ENCODE measurements around the gene OGFOD1.
A peak's percentile ranks its signal among the peaks of the same experiment; 100 is the strongest.

OGFOD1 gene

DNA sequence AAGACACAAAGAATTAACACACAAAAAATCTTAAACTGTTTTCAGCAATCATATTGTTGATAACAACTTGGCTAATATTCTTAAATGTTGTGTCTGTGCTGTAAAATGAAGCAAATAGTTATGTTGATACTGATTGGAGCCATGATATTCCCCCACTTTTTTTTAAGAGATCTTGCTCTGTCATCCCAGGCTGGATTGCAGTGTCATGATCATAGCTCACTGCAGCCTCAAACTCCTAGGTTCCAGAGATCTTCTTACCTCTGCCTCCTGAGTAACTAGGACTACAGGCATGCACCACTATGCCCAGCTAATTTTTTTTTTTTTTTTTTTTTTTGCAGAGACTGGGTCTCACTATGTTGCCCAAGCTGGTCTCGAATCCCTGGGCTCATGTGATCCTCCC is 42.5 kb downstream of the OGFOD1 start:
- no peaks in the 10 kb centered on the region for H3K27me3 ChIP-seq (ENCODE audit: insufficient read depth, poor library complexity, severe bottlenecking)
- H3K27ac ChIP-seq (ENCODE audit: poor library complexity, severe bottlenecking): no peak overlapping the region
- no peak for DNase-seq (ENCODE audit: low spot score)
- peaks cover 61% of the 10 kb centered on the region for H3K36me3 ChIP-seq (ENCODE audit: low read depth)
- no peak overlapping the region for H3K4me3 ChIP-seq (ENCODE audit: severe bottlenecking)
- TF ChIP-seq, protein P1, sequence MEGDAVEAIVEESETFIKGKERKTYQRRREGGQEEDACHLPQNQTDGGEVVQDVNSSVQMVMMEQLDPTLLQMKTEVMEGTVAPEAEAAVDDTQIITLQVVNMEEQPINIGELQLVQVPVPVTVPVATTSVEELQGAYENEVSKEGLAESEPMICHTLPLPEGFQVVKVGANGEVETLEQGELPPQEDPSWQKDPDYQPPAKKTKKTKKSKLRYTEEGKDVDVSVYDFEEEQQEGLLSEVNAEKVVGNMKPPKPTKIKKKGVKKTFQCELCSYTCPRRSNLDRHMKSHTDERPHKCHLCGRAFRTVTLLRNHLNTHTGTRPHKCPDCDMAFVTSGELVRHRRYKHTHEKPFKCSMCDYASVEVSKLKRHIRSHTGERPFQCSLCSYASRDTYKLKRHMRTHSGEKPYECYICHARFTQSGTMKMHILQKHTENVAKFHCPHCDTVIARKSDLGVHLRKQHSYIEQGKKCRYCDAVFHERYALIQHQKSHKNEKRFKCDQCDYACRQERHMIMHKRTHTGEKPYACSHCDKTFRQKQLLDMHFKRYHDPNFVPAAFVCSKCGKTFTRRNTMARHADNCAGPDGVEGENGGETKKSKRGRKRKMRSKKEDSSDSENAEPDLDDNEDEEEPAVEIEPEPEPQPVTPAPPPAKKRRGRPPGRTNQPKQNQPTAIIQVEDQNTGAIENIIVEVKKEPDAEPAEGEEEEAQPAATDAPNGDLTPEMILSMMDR (IDR thresholded peaks at IDR 0.05; ENCODE audit: poor library complexity, severe bottlenecking): no peak
- ATAC-seq (ENCODE audit: low read depth): no peak
- H3K4me1 ChIP-seq (ENCODE audit: insufficient read depth, poor library complexity, severe bottlenecking): no peaks in the 10 kb centered on the region
- no peaks in the 10 kb centered on the region for H3K9me3 ChIP-seq (ENCODE audit: severe bottlenecking)

DNA sequence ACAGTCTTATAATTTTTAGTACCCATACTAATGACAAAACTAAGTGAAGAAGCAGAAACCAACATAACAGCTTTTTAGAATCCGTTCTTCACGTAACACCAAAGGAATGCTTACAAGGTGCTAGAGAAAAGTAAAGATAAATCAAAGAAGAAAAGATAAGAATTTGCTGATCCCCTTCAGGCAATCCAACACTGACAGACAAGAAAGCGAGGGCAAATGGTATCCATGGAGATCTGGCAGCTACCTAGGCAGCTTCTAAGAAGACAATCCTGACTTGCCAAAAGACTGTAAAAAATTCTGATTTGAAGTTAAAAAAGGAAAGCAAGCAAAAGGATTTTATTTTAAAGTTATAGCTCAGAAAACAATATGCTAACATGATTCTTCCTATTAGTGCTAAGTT is 53.8 kb downstream of the OGFOD1 start:
- Histone ChIP-seq H3K9me3 (ENCODE audit: severe bottlenecking) (no peaks in the 10 kb centered on the region), H3K4me1 (ENCODE audit: insufficient read depth, poor library complexity, severe bottlenecking) (peaks cover 7% of the 10 kb centered on the region), H3K36me3 (ENCODE audit: low read depth) (peaks cover 91% of the 10 kb centered on the region), H3K4me3 (ENCODE audit: severe bottlenecking) (no peak overlapping the region), H3K27me3 (ENCODE audit: insufficient read depth, poor library complexity, severe bottlenecking) (no peaks in the 10 kb centered on the region), H3K27ac (ENCODE audit: poor library complexity, severe bottlenecking) (no peak overlapping the region)
- TF ChIP-seq, protein P1 (IDR thresholded peaks at IDR 0.05; ENCODE audit: poor library complexity, severe bottlenecking): no peak
- no peak for DNase-seq (ENCODE audit: low spot score)
- ATAC-seq (ENCODE audit: low read depth): no peak

DNA sequence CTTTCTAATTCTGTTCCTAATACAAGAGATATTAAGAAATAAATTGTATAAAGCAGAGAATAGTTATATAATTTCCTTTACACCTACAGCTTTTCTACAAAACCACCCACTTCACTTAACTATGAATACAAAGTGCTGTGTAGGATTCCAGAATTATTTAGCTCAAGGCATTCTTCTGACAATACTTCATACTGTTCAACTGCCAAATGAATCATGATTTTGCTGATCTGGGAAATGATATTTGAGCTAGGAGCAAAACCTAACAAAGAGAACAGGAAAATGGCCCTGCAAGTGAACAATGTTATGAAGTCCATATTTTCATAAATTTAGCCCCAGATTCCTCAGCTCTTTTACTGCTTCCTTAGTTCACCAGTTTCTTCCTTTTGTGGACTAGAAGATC is 55.6 kb downstream of the OGFOD1 start:
- TF ChIP-seq, protein P1 (IDR thresholded peaks at IDR 0.05; ENCODE audit: poor library complexity, severe bottlenecking): no peak
- Histone ChIP-seq H3K4me1 (ENCODE audit: insufficient read depth, poor library complexity, severe bottlenecking) (peaks cover 7% of the 10 kb centered on the region), H3K27ac (ENCODE audit: poor library complexity, severe bottlenecking) (peak overlapping the region; percentile 27), H3K4me3 (ENCODE audit: severe bottlenecking) (no peak overlapping the region), H3K36me3 (ENCODE audit: low read depth) (peaks cover 94% of the 10 kb centered on the region), H3K27me3 (ENCODE audit: insufficient read depth, poor library complexity, severe bottlenecking) (no peaks in the 10 kb centered on the region), H3K9me3 (ENCODE audit: severe bottlenecking) (no peaks in the 10 kb centered on the region)
- 0 out of 3 replicates have a peak, but pooled peaks have one; percentile 44 for ATAC-seq (ENCODE audit: low read depth)
- DNase-seq (ENCODE audit: low spot score): no peak

DNA sequence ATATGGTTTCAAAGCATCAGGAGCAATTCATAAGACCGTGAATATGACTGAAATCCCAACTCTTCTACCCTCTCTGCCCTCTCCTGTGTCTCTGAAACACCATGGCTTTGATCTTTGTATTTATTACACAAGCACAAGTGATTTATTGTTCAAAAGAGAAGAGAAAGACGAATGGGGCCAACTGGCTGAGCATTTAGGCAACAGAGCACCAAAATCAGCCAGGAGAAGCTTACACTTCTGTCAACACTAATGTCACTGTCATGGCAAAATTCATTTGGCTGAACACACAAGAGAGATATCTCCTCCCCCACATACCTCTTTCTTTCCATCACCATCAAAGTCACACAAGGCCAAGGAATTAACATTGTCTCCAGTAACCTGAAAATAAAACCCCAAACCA is 59.2 kb downstream of the OGFOD1 start:
- H3K27me3 ChIP-seq (ENCODE audit: insufficient read depth, poor library complexity, severe bottlenecking): no peaks in the 10 kb centered on the region
- H3K9me3 ChIP-seq (ENCODE audit: severe bottlenecking): no peaks in the 10 kb centered on the region
- ATAC-seq (ENCODE audit: low read depth) (no peak), DNase-seq (ENCODE audit: low spot score) (no peak)
- no peak overlapping the region for H3K4me3 ChIP-seq (ENCODE audit: severe bottlenecking)
- peaks cover 21% of the 10 kb centered on the region for H3K4me1 ChIP-seq (ENCODE audit: insufficient read depth, poor library complexity, severe bottlenecking)
- no peak overlapping the region for H3K27ac ChIP-seq (ENCODE audit: poor library complexity, severe bottlenecking)
- peaks cover 84% of the 10 kb centered on the region for H3K36me3 ChIP-seq (ENCODE audit: low read depth)
- TF ChIP-seq, protein P1 (IDR thresholded peaks at IDR 0.05; ENCODE audit: poor library complexity, severe bottlenecking): no peak

DNA sequence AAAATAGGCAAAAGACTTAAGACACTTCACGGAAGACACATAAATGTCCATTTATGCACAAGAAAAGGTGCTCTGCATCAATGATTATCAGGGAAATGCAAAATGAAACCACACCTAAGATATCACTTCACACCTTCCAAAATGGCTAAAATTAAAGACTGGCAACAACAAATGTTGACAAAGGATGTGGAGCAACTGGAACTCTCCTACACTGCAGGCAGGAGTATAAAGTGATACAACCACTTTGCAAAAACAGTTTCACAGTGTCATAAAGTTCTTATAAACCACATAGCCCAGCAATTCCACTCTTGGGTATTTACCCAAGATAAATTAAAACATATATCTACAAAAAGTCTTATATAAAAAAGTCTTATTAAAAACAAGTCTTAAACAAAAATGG is 60.7 kb downstream of the OGFOD1 start:
- DNase-seq (ENCODE audit: low spot score) (no peak), ATAC-seq (ENCODE audit: low read depth) (no peak)
- Histone ChIP-seq H3K4me3 (ENCODE audit: severe bottlenecking) (no peak overlapping the region), H3K4me1 (ENCODE audit: insufficient read depth, poor library complexity, severe bottlenecking) (peaks cover 18% of the 10 kb centered on the region), H3K36me3 (ENCODE audit: low read depth) (peaks cover 69% of the 10 kb centered on the region), H3K9me3 (ENCODE audit: severe bottlenecking) (no peaks in the 10 kb centered on the region), H3K27me3 (ENCODE audit: insufficient read depth, poor library complexity, severe bottlenecking) (no peaks in the 10 kb centered on the region), H3K27ac (ENCODE audit: poor library complexity, severe bottlenecking) (no peak overlapping the region)
- TF ChIP-seq, protein P1 (IDR thresholded peaks at IDR 0.05; ENCODE audit: poor library complexity, severe bottlenecking): no peak
